Bronchial epithelial cell (primary cell): Measurements from ENCODE around the gene YKT6. TPM values are rescaled to one million over a fixed set of nuclear protein-coding genes. Genes with fewer than 3 reads are reported as not detected.
A peak's percentile ranks its signal among the peaks of the same experiment; 100 is the strongest.

Experiments used
- DNase-seq: peaks from one replicate; pipeline ENCODE4 v3.0.0-alpha.2; 2010; ENCODE audit warnings: low read depth
- FAIRE-seq: peaks from 2 replicates; lab custom pipeline; 2011; peaks lifted over from hg19 to GRCh38; lab: Jason Lieb, UNC
- H3K27me3 ChIP-seq: 2 replicates; pipeline ENCODE4 v1.5.1; 2011; ENCODE audit warnings: low read length; ENCODE audit not compliant: control insufficient read depth, insufficient read depth
- H3K36me3 ChIP-seq: 2 replicates; pipeline ENCODE4 v1.5.1; 2011; ENCODE audit warnings: low read length; ENCODE audit not compliant: control insufficient read depth, insufficient read depth
- H3K4me3 ChIP-seq: 2 replicates; pipeline ENCODE4 v1.5.1; 2011; ENCODE audit warnings: mild to moderate bottlenecking, low read depth, low read length, control low read depth
- CTCF ChIP-seq: IDR thresholded peaks from 2 replicates; pipeline ENCODE4 v1.5.1; 2011; ENCODE audit warnings: mild to moderate bottlenecking, moderate library complexity, low read length, control low read depth, inconsistent platforms; ENCODE audit not compliant: insufficient read depth, severe bottlenecking
- total RNA-seq: library from RNA; depleted of rRNA; stranded (reverse); fragments of >200 nt; gene quantifications from 2 replicates; pipeline ENCODE4 v1.2.1, GENCODE V29; 2014

Gene YKT6
- total RNA-seq, 1 donor from 2014 or later = 74.5 TPM

GRCh38 chr7:44258865-44259546 is 58.2 kb downstream of the YKT6 start:
- no peak for TF ChIP-seq CTCF
- H3K36me3 ChIP-seq = no peaks in the 10 kb centered on the region
- H3K27me3 ChIP-seq = no peaks in the 10 kb centered on the region
- DNase-seq (no peak), FAIRE-seq (no peak)
- H3K4me3 ChIP-seq = no peak overlapping the region

GRCh38 chr7:44259547-44260457 is 59.0 kb downstream of the YKT6 start:
- Histone ChIP-seq H3K36me3 (no peaks in the 10 kb centered on the region), H3K4me3 (no peak overlapping the region), H3K27me3 (peaks cover 4% of the 10 kb centered on the region)
- no peak for TF ChIP-seq CTCF
- DNase-seq = peak; percentile 81
- peak; percentile 58 for FAIRE-seq

- DNase-seq = no peak
- Histone ChIP-seq H3K4me3 (no peak overlapping the region), H3K27me3 (peaks cover 6% of the 10 kb centered on the region), H3K36me3 (no peaks in the 10 kb centered on the region)
- no peak for TF ChIP-seq CTCF
- FAIRE-seq = no peak
Observed at GRCh38 chr7:44261240-44261639, 60.5 kb downstream of the YKT6 start.

- H3K36me3 ChIP-seq = no peaks in the 10 kb centered on the region
Observed at GRCh38 chr7:44262031-44262430, 61.3 kb downstream of the YKT6 start.

More at GRCh38 chr7:44262031-44262430, 61.3 kb downstream of the YKT6 start:
- no peak for FAIRE-seq
- DNase-seq = no peak
- peaks cover 13% of the 10 kb centered on the region for H3K27me3 ChIP-seq
- no peak overlapping the region for H3K4me3 ChIP-seq
- TF ChIP-seq CTCF = no peak
